Activated CD4-positive, alpha-beta T cell treated with anti-CD3 and anti-CD28 coated beads, Interleukin-2, Interleukin-6, amounts not matched to agents 100 ng/mL and 50 ng/mL, durations not matched to agents 16 hours and 8 hours (primary cell): ENCODE measurements around the gene NOCT.
"Not testable (repeated sequence)": the region's sequence is repeated elsewhere in the genome, so short reads cannot be mapped to it uniquely, and the experiment has no call there.

ENCODE experiments used
- DNase-seq: peaks from one replicate; pipeline ENCODE4 v3.0.0-alpha.2; 2020

Gene NOCT

GRCh38 chr4:139053909-139054308, 38.3 kb downstream of the NOCT start:
- DNase-seq: no peak

GRCh38 chr4:139054791-139055505, 39.4 kb downstream of the NOCT start:
- no peak for DNase-seq

GRCh38 chr4:139059026-139059425, 43.4 kb downstream of the NOCT start:
- DNase-seq: not testable (repeated sequence)

- no peak for DNase-seq
Measured at GRCh38 chr4:139060591-139060990, 45.0 kb downstream of the NOCT start.

GRCh38 chr4:139076016-139076744, 60.6 kb downstream of the NOCT start:
- no peak for DNase-seq

GRCh38 chr4:139077567-139078355, 62.2 kb downstream of the NOCT start:
- no peak for DNase-seq

- DNase-seq: no peak
Measured at GRCh38 chr4:139078926-139079325, 63.3 kb downstream of the NOCT start.

GRCh38 chr4:139082750-139083606, 67.4 kb downstream of the NOCT start:
- DNase-seq: peak; percentile 97

GRCh38 chr4:139083607-139083955, 68.0 kb downstream of the NOCT start:
- peak; percentile 64 for DNase-seq

GRCh38 chr4:139083956-139084803, 68.6 kb downstream of the NOCT start:
- peak; percentile 89 for DNase-seq

GRCh38 chr4:139084804-139085093, 69.2 kb downstream of the NOCT start:
- DNase-seq: no peak

- DNase-seq: no peak
Measured at GRCh38 chr4:139085141-139085540, 69.6 kb downstream of the NOCT start.

- no peak for DNase-seq
Measured at GRCh38 chr4:139092271-139092670, 76.7 kb downstream of the NOCT start.
